Head of caudate nucleus (tissue), 42 donors: ENCODE data around the gene MAP3K3.
"Not testable (repeated sequence)": the region's sequence is repeated elsewhere in the genome, so short reads cannot be mapped to it uniquely, and the experiment has no call there.

Experiments used
- DNase-seq, 42 donors: peaks; one replicate each; pipeline versions ENCODE4 v3.0.0 to v3.0.0-alpha.2; 2020 to 2021; ENCODE audit warnings: mixed read lengths in 7 of 42
- intact Hi-C: fragments of 100-400 bp; cut with DNase I; formaldehyde crosslinking; loops from one replicate; pipeline ENCODE4 v1.15.0; 2022

Gene MAP3K3

GRCh38 chr17:63699638-63700527 is 77.7 kb downstream of the MAP3K3 start, which contains the start of gene LIMD2:
LIMD2 (minus strand) TSS chr17:63700125; CDS start chr17:63699298, 827 bp downstream.
- intact Hi-C loops: loop anchor here (10.0 kb wide), 1 partner anchor 75 kb away; the partner anchor contains the start of gene MAP3K3

GRCh38 chr17:63700528-63701455 is 78.6 kb downstream of the MAP3K3 start:
- intact Hi-C loops: no loop called here
- DNase-seq: peak; percentile 58 to 95 (median 84)

More at GRCh38 chr17:63699638-63700527, 77.7 kb downstream of the MAP3K3 start, which contains the start of gene LIMD2:
- DNase-seq: peak in 37 of 42 donors; percentile 36 to 82 (median 61)

GRCh38 chr17:63701456-63701820 is 79.2 kb downstream of the MAP3K3 start:
- intact Hi-C loops: no loop called here
- DNase-seq: no peak

- intact Hi-C loops: no loop called here
- peak in 18 of 42 donors; percentile 15 to 73 (median 49) for DNase-seq
These were observed 79.9 kb downstream of the MAP3K3 start for GRCh38 chr17:63701868-63702720.

GRCh38 chr17:63702721-63703015 is 80.5 kb downstream of the MAP3K3 start:
- intact Hi-C loops: no loop called here

GRCh38 chr17:63703029-63703428 is 80.8 kb downstream of the MAP3K3 start:
- peak in 1 of 42 donors; percentile 15 for DNase-seq
- intact Hi-C loops: no loop called here

More at GRCh38 chr17:63702721-63703015, 80.5 kb downstream of the MAP3K3 start:
- DNase-seq: peak in 1 of 42 donors; percentile 23

- no peak for DNase-seq
- intact Hi-C loops: no loop called here
These were observed 81.5 kb downstream of the MAP3K3 start for GRCh38 chr17:63703556-63704258.

- DNase-seq: no peak
- intact Hi-C loops: no loop called here
These were observed 82.0 kb downstream of the MAP3K3 start for GRCh38 chr17:63704259-63704576.

- intact Hi-C loops: no loop called here
These were observed 82.6 kb downstream of the MAP3K3 start for GRCh38 chr17:63704836-63705235.

GRCh38 chr17:63705657-63706056 is 83.4 kb downstream of the MAP3K3 start:
- intact Hi-C loops: no loop called here
- DNase-seq: no peak

More at GRCh38 chr17:63704836-63705235, 82.6 kb downstream of the MAP3K3 start:
- DNase-seq: no peak

- intact Hi-C loops: no loop called here
- DNase-seq: peak in 1 of 42 donors; percentile 4
These were observed 84.3 kb downstream of the MAP3K3 start for GRCh38 chr17:63706336-63707082.

- DNase-seq: no peak
- intact Hi-C loops: no loop called here
These were observed 84.9 kb downstream of the MAP3K3 start for GRCh38 chr17:63707151-63707550.

GRCh38 chr17:63709110-63709509 is 86.9 kb downstream of the MAP3K3 start:
- DNase-seq: peak in 1 of 42 donors; percentile 21
- intact Hi-C loops: no loop called here

GRCh38 chr17:63714550-63715277 is 92.5 kb downstream of the MAP3K3 start:
- peak in 1 of 42 donors; percentile 4 for DNase-seq
- intact Hi-C loops: no loop called here

GRCh38 chr17:63716426-63716825 is 94.2 kb downstream of the MAP3K3 start:
- intact Hi-C loops: no loop called here
- no peak for DNase-seq

GRCh38 chr17:63718988-63719387 is 96.8 kb downstream of the MAP3K3 start:
- intact Hi-C loops: no loop called here
- no peak for DNase-seq

GRCh38 chr17:63720194-63720593 is 98.0 kb downstream of the MAP3K3 start:
- DNase-seq, intact Hi-C loops: not testable (repeated sequence)
